Activated naive CD8-positive, alpha-beta T cell treated with anti-CD3 and anti-CD28 coated beads, Interleukin-2, amount 10 ng/mL, durations not matched to agents 7 days and 5 days (primary cell): ENCODE results near the gene COPE. TPM values are rescaled to one million over a fixed set of nuclear protein-coding genes. Genes with fewer than 3 reads are reported as not detected.
A peak's percentile ranks its signal among the peaks of the same experiment; 100 is the strongest.

Experiments used
- ATAC-seq: fragments of 150-1000 bp; cut with Tn5 transposase; one replicate; pipeline ENCODE4 v1.10.0; 2021; ENCODE audit warnings: low read depth, moderate library complexity
- POLR2A ChIA-PET: fragments of 350-600 bp; sonication (Branson Sonifier 250); formaldehyde crosslinking; loops from one replicate; lab custom pipeline; 2021; ENCODE audit warnings: antibody characterized with exemption; lab: Charles Lee
- DNase-seq: peaks from one replicate; pipeline ENCODE4 v3.0.0; 2021
- H3K27ac Mint-ChIP-seq: one replicate; pipeline ENCODE4 v1.8.0; 2022; ENCODE audit warnings: mild to moderate bottlenecking, mixed read lengths
- H3K27me3 Mint-ChIP-seq: one replicate; pipeline ENCODE4 v1.8.0; 2022; ENCODE audit warnings: mild to moderate bottlenecking, moderate library complexity, mixed read lengths
- H3K36me3 Mint-ChIP-seq: one replicate; pipeline ENCODE4 v1.8.0; 2021; ENCODE audit warnings: mild to moderate bottlenecking, mixed read lengths
- H3K4me1 Mint-ChIP-seq: one replicate; pipeline ENCODE4 v1.8.0; 2021; ENCODE audit warnings: mixed read lengths
- H3K4me3 Mint-ChIP-seq: one replicate; pipeline ENCODE4 v1.8.0; 2022; ENCODE audit warnings: mild to moderate bottlenecking, moderate library complexity, mixed read lengths
- H3K9me3 Mint-ChIP-seq: one replicate; pipeline ENCODE4 v1.8.0; 2021; ENCODE audit warnings: mixed read lengths
- total RNA-seq, 2 experiments: library from RNA; stranded (reverse); gene quantifications; one replicate each; pipeline ENCODE4 v1.2.3, GENCODE V29; 2021

COPE gene
- total RNA-seq, 2 experiments from 2014 or later: 209 to 213 TPM

- POLR2A ChIA-PET: interaction anchor here (0.5 kb wide), 1 partner anchor 24 kb away, joined by 4 read pairs; no protein-coding TSS in a partner anchor
- H3K27me3 Mint-ChIP-seq: peaks cover 13% of the 10 kb centered on the region
- H3K36me3 Mint-ChIP-seq: no peaks in the 10 kb centered on the region
- no peak for ATAC-seq
- no peak for DNase-seq
- no peaks in the 10 kb centered on the region for H3K4me1 Mint-ChIP-seq
- no peaks in the 10 kb centered on the region for H3K9me3 Mint-ChIP-seq
- no peak overlapping the region for H3K4me3 Mint-ChIP-seq
- H3K27ac Mint-ChIP-seq: no peak overlapping the region
These were observed 29.1 kb upstream of the COPE start for GRCh38 chr19:18948075-18948975.

GRCh38 chr19:18946918-18947317 is 27.7 kb upstream of the COPE start:
- ATAC-seq: no peak
- Mint-ChIP-seq H3K9me3 (no peaks in the 10 kb centered on the region), H3K27ac (no peak overlapping the region), H3K27me3 (peaks cover 26% of the 10 kb centered on the region), H3K4me3 (no peak overlapping the region), H3K4me1 (no peaks in the 10 kb centered on the region), H3K36me3 (no peaks in the 10 kb centered on the region)
- no peak for DNase-seq
- POLR2A ChIA-PET: no interaction called here

GRCh38 chr19:18946335-18946734 is 27.1 kb upstream of the COPE start:
- no peaks in the 10 kb centered on the region for H3K9me3 Mint-ChIP-seq
- DNase-seq: no peak
- POLR2A ChIA-PET: interaction anchor here (0.5 kb wide), 1 partner anchor 131 kb away, joined by 3 read pairs; no protein-coding TSS in a partner anchor
- H3K27ac Mint-ChIP-seq: no peak overlapping the region
- no peak overlapping the region for H3K4me3 Mint-ChIP-seq
- peaks cover 32% of the 10 kb centered on the region for H3K27me3 Mint-ChIP-seq
- no peaks in the 10 kb centered on the region for H3K36me3 Mint-ChIP-seq
- no peaks in the 10 kb centered on the region for H3K4me1 Mint-ChIP-seq
- no peak for ATAC-seq

- Mint-ChIP-seq H3K36me3 (no peaks in the 10 kb centered on the region), H3K27ac (no peak overlapping the region), H3K4me3 (no peak overlapping the region), H3K27me3 (peaks cover 37% of the 10 kb centered on the region), H3K4me1 (peaks cover 3% of the 10 kb centered on the region), H3K9me3 (no peaks in the 10 kb centered on the region)
- no peak for ATAC-seq
- DNase-seq: no peak
- POLR2A ChIA-PET: no interaction called here
These were observed 26.1 kb upstream of the COPE start for GRCh38 chr19:18945297-18945696.

GRCh38 chr19:18943465-18943864 is 24.3 kb upstream of the COPE start:
- POLR2A ChIA-PET: no interaction called here
- Mint-ChIP-seq H3K4me3 (no peak overlapping the region), H3K27ac (no peak overlapping the region), H3K4me1 (peaks cover 5% of the 10 kb centered on the region), H3K27me3 (peaks cover 47% of the 10 kb centered on the region), H3K36me3 (no peaks in the 10 kb centered on the region), H3K9me3 (no peaks in the 10 kb centered on the region)
- DNase-seq: no peak
- ATAC-seq: no peak

GRCh38 chr19:18942692-18943091 is 23.5 kb upstream of the COPE start:
- H3K4me1 Mint-ChIP-seq: peaks cover 5% of the 10 kb centered on the region
- POLR2A ChIA-PET: no interaction called here
- peaks cover 49% of the 10 kb centered on the region for H3K27me3 Mint-ChIP-seq
- H3K36me3 Mint-ChIP-seq: no peaks in the 10 kb centered on the region
- H3K27ac Mint-ChIP-seq: no peak overlapping the region
- no peak overlapping the region for H3K4me3 Mint-ChIP-seq
- DNase-seq: no peak
- H3K9me3 Mint-ChIP-seq: no peaks in the 10 kb centered on the region
- no peak for ATAC-seq

- peak overlapping the region; percentile 37 for H3K4me3 Mint-ChIP-seq
- H3K36me3 Mint-ChIP-seq: no peaks in the 10 kb centered on the region
- POLR2A ChIA-PET: no interaction called here
- no peak overlapping the region for H3K27ac Mint-ChIP-seq
- DNase-seq (no peak), ATAC-seq (no peak)
- H3K4me1 Mint-ChIP-seq: peaks cover 5% of the 10 kb centered on the region
- H3K27me3 Mint-ChIP-seq: peaks cover 56% of the 10 kb centered on the region
- no peaks in the 10 kb centered on the region for H3K9me3 Mint-ChIP-seq
These were observed 22.6 kb upstream of the COPE start for GRCh38 chr19:18941628-18942354.

GRCh38 chr19:18940769-18941627 is 21.8 kb upstream of the COPE start, which contains the start of gene HOMER3:
HOMER3 (minus strand) TSS chr19:18941217; CDS start chr19:18938982, 2,235 bp downstream.
- no peaks in the 10 kb centered on the region for H3K9me3 Mint-ChIP-seq
- peaks cover 56% of the 10 kb centered on the region for H3K27me3 Mint-ChIP-seq
- peaks cover 5% of the 10 kb centered on the region for H3K4me1 Mint-ChIP-seq
- DNase-seq (peak; percentile 85), ATAC-seq (peak; percentile 73)
- H3K27ac Mint-ChIP-seq: no peak within 1 kb of the TSS
- no peaks in the 10 kb centered on the region for H3K36me3 Mint-ChIP-seq
- H3K4me3 Mint-ChIP-seq: peak within 1 kb of the TSS; percentile 50
- POLR2A ChIA-PET: no interaction called here

GRCh38 chr19:18939922-18940768 is 21.0 kb upstream of the COPE start:
- POLR2A ChIA-PET: no interaction called here
- Mint-ChIP-seq H3K4me3 (peak overlapping the region; percentile 70), H3K9me3 (no peaks in the 10 kb centered on the region), H3K27ac (no peak overlapping the region), H3K27me3 (peaks cover 51% of the 10 kb centered on the region), H3K4me1 (peaks cover 5% of the 10 kb centered on the region), H3K36me3 (no peaks in the 10 kb centered on the region)
- ATAC-seq: no peak
- peak; percentile 38 for DNase-seq

GRCh38 chr19:18939163-18939562 is 20.0 kb upstream of the COPE start:
- Mint-ChIP-seq H3K27me3 (peaks cover 54% of the 10 kb centered on the region), H3K9me3 (no peaks in the 10 kb centered on the region), H3K4me3 (no peak overlapping the region), H3K27ac (no peak overlapping the region), H3K4me1 (peaks cover 5% of the 10 kb centered on the region), H3K36me3 (no peaks in the 10 kb centered on the region)
- DNase-seq (no peak), ATAC-seq (no peak)
- POLR2A ChIA-PET: no interaction called here

- POLR2A ChIA-PET: no interaction called here
- no peak for DNase-seq
- peaks cover 3% of the 10 kb centered on the region for H3K4me1 Mint-ChIP-seq
- H3K9me3 Mint-ChIP-seq: no peaks in the 10 kb centered on the region
- peaks cover 20% of the 10 kb centered on the region for H3K27me3 Mint-ChIP-seq
- ATAC-seq: no peak
- H3K4me3 Mint-ChIP-seq: no peak overlapping the region
- H3K36me3 Mint-ChIP-seq: no peaks in the 10 kb centered on the region
- H3K27ac Mint-ChIP-seq: no peak overlapping the region
These were observed 14.1 kb upstream of the COPE start for GRCh38 chr19:18933297-18933696.

- peak; percentile 73 for DNase-seq
- Mint-ChIP-seq H3K27me3 (peaks cover 14% of the 10 kb centered on the region), H3K4me1 (peaks cover 3% of the 10 kb centered on the region), H3K9me3 (no peaks in the 10 kb centered on the region), H3K27ac (no peak overlapping the region), H3K4me3 (peak overlapping the region; percentile 77), H3K36me3 (no peaks in the 10 kb centered on the region)
- peak; percentile 84 for ATAC-seq
- POLR2A ChIA-PET: interaction anchor here (1.1 kb wide), 1 partner anchor 13 kb away, joined by 3 read pairs; the partner anchor contains the start of genes COPE and DDX49
These were observed 13.1 kb upstream of the COPE start for GRCh38 chr19:18932216-18932841.
